Testis (tissue), 3 donors: Measurements from ENCODE around the gene ELP2. TPM values are rescaled to one million over a fixed set of nuclear protein-coding genes. Genes with fewer than 3 reads are reported as not detected.

ENCODE experiments used
- DNase-seq: peaks from one replicate; pipeline ENCODE4 v3.0.0-alpha.2; 2019
- H3K27ac ChIP-seq, 2 donors: fragments of 200-600 bp; sonication (generic); one replicate each; pipeline ENCODE4 v1.5.1; 2019
- H3K27me3 ChIP-seq: fragments of 200-600 bp; sonication (generic); one replicate; pipeline ENCODE4 v1.5.1; 2019
- H3K36me3 ChIP-seq: fragments of 200-600 bp; sonication (generic); one replicate; pipeline ENCODE4 v1.5.1; 2017; ENCODE audit warnings: low read depth; ENCODE audit errors: missing control alignments
- H3K4me1 ChIP-seq: fragments of 200-600 bp; sonication (generic); one replicate; pipeline ENCODE4 v1.5.1; 2019
- H3K4me3 ChIP-seq, 2 donors: fragments of 200-600 bp; sonication (generic); one replicate each; pipeline ENCODE4 v1.5.1; 2017 to 2019
- H3K9me3 ChIP-seq: fragments of 200-600 bp; sonication (generic); one replicate; pipeline ENCODE4 v1.5.1; 2017
- CTCF ChIP-seq, 3 experiments: fragments of 450-650 bp in 2 of 3; fragments of 200-600 bp in 1 of 3; sonication (generic) in 1 of 3; IDR thresholded peaks; one replicate each; pipeline ENCODE4 v1.5.1; 2016 to 2019; ENCODE audit warnings: antibody characterized with exemption in 3 of 3, mild to moderate bottlenecking in 2 of 3, moderate library complexity in 1 of 3
- POLR2A ChIP-seq: fragments of 450-650 bp; IDR thresholded peaks from one replicate; pipeline ENCODE4 v1.6.1; 2017; ENCODE audit warnings: antibody characterized with exemption, mild to moderate bottlenecking, moderate library complexity
- WGBS, 2 donors: methylation state at CpG; one replicate each; pipeline ENCODE4 v1.1.5; 2018; 5-methylcytosine and 5-hydroxymethylcytosine counted together
- intact Hi-C: fragments of 100-400 bp; cut with DNase I; formaldehyde crosslinking; loops from one replicate; pipeline ENCODE4 v1.15.1; 2023; ENCODE audit warnings: low total_unique reads
- polyA plus RNA-seq: library from polyadenylated mRNA; stranded (reverse); fragments of 350-450 nt; fragmentation: Illumina TruSeq; extraction: RNeasy Lipid Tissue Mini Kit (QIAGEN cat#74804); gene quantifications from one replicate; pipeline ENCODE4 v1.2.3, GENCODE V29; 2014; ENCODE audit warnings: low read depth, low replicate concordance; ENCODE audit not compliant: insufficient read depth
- total RNA-seq, 2 donors: library from RNA; depleted of rRNA; stranded (reverse); fragments of >200 nt; gene quantifications; one replicate each; pipeline ENCODE4 v1.2.3, GENCODE V29; 2016

The ELP2 gene
- total and polyA plus RNA-seq, 3 donors from 2014 or later = 81.0 to 95.2 (median 94.8) TPM

DNA sequence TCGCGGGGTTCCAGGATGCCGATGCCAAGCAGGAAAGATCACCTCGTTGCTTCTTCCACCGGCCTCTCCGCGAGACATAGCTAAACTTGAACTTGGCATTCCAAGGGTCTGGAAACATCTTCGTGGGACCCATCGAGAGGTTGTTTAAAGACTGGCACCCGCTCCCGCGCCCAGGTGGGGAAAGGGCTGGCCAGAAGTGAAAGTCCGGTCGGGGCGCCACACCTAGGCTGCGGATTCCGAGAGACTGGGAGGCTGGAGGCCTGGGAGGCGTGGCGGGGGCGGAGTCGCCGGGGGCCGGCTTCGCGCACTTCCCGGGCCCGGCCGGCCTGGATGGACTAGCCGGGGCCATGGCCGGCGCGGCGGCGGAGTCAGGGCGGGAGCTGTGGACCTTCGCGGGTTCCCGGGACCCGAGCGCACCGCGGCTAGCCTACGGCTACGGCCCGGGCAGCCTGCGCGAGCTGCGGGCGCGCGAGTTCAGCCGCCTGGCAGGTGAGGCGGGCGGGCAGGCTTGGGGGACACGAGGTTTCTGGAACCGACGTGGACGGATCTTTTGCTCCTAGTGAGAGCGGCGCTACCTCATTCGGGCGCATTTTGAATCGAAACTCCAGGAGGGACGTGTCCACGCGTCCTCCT, 57.6 kb downstream of the ELP2 start, which contains the start of gene MOCOS:
MOCOS (plus strand) TSS at position 305 of the 633 bp plus-strand sequence; CDS start at position 348, 43 bp downstream.
- Histone ChIP-seq H3K4me3 (peak within 1 kb of the TSS; percentile 61 to 75), H3K27me3 (no peaks in the 10 kb centered on the region)

GRCh38 chr18:36187826-36188721, 58.4 kb downstream of the ELP2 start:
- intact Hi-C loops = loop anchor here (10.0 kb wide), 1 partner anchor 63 kb away; the partner anchor contains the start of genes ELP2 and SLC39A6
- no peak for TF ChIP-seq POLR2A
- no peak for TF ChIP-seq CTCF (IDR thresholded peaks at IDR 0.05)
- Histone ChIP-seq H3K27me3 (no peaks in the 10 kb centered on the region), H3K36me3 (no peaks in the 10 kb centered on the region), H3K9me3 (no peaks in the 10 kb centered on the region), H3K4me1 (peaks cover 13% of the 10 kb centered on the region), H3K27ac (peak overlapping the region; percentile 25 to 47), H3K4me3 (peak overlapping the region; percentile 61 to 75)
- 24 to 25% methylated on average over 23 to 43 of the region's 43 CpGs for WGBS, 2 donors
- DNase-seq = peak; percentile 30

More for the DNA sequence above, 57.6 kb downstream of the ELP2 start, which contains the start of gene MOCOS:
- Histone ChIP-seq H3K36me3 (no peaks in the 10 kb centered on the region), H3K4me1 (peaks cover 13% of the 10 kb centered on the region), H3K27ac (peak within 1 kb of the TSS; percentile 25 to 47), H3K9me3 (no peaks in the 10 kb centered on the region)
- 0% methylated on average over 7 to 55 of the region's 66 CpGs for WGBS, 2 donors
- DNase-seq = peak; percentile 83
- intact Hi-C loops = loop anchor here (10.0 kb wide), 1 partner anchor 63 kb away; the partner anchor contains the start of genes ELP2 and SLC39A6
- peak; percentile 31 for TF ChIP-seq POLR2A
- TF ChIP-seq CTCF (IDR thresholded peaks at IDR 0.05) = no peak

GRCh38 chr18:36188916-36189315, 59.2 kb downstream of the ELP2 start:
- WGBS, 2 donors = 74 to 77% methylated on average over 3 of the region's 3 CpGs
- intact Hi-C loops = loop anchor here (10.0 kb wide), 1 partner anchor 64 kb away; the partner anchor contains the start of genes ELP2 and SLC39A6
- H3K27ac ChIP-seq = no peak overlapping the region
- no peak for DNase-seq
- H3K36me3 ChIP-seq = no peaks in the 10 kb centered on the region
- no peaks in the 10 kb centered on the region for H3K9me3 ChIP-seq
- H3K4me1 ChIP-seq = peaks cover 13% of the 10 kb centered on the region
- H3K27me3 ChIP-seq = no peaks in the 10 kb centered on the region
- TF ChIP-seq POLR2A = no peak
- TF ChIP-seq CTCF (IDR thresholded peaks at IDR 0.05) = no peak
- no peak overlapping the region for H3K4me3 ChIP-seq

- H3K36me3 ChIP-seq = no peaks in the 10 kb centered on the region
- H3K4me1 ChIP-seq = peaks cover 13% of the 10 kb centered on the region
- TF ChIP-seq CTCF (IDR thresholded peaks at IDR 0.05) (no peak), POLR2A (no peak)
- no peak overlapping the region for H3K27ac ChIP-seq
- H3K9me3 ChIP-seq = no peaks in the 10 kb centered on the region
- no peaks in the 10 kb centered on the region for H3K27me3 ChIP-seq
- 77 to 83% methylated on average over 4 of the region's 4 CpGs for WGBS, 2 donors
- DNase-seq = no peak
- no peak overlapping the region for H3K4me3 ChIP-seq
- intact Hi-C loops = loop anchor here (10.0 kb wide), 1 partner anchor 65 kb away; the partner anchor contains the start of genes ELP2 and SLC39A6
Measured at GRCh38 chr18:36189486-36189885, 59.8 kb downstream of the ELP2 start.
